HG03039 (cell line): ENCODE results near the gene ANKS1A.
A peak's percentile ranks its signal among the peaks of the same experiment; 100 is the strongest.
"Not testable (repeated sequence)": the region's sequence is repeated elsewhere in the genome, so short reads cannot be mapped to it uniquely, and the experiment has no call there.

Experiments
- ATAC-seq: cut with Tn5 transposase; IDR thresholded peaks from one replicate; pipeline ENCODE4 v1.9.1; 2021; ENCODE audit warnings: mild to moderate bottlenecking, moderate library complexity; ENCODE audit not compliant: unreplicated experiment

Gene ANKS1A, protein sequence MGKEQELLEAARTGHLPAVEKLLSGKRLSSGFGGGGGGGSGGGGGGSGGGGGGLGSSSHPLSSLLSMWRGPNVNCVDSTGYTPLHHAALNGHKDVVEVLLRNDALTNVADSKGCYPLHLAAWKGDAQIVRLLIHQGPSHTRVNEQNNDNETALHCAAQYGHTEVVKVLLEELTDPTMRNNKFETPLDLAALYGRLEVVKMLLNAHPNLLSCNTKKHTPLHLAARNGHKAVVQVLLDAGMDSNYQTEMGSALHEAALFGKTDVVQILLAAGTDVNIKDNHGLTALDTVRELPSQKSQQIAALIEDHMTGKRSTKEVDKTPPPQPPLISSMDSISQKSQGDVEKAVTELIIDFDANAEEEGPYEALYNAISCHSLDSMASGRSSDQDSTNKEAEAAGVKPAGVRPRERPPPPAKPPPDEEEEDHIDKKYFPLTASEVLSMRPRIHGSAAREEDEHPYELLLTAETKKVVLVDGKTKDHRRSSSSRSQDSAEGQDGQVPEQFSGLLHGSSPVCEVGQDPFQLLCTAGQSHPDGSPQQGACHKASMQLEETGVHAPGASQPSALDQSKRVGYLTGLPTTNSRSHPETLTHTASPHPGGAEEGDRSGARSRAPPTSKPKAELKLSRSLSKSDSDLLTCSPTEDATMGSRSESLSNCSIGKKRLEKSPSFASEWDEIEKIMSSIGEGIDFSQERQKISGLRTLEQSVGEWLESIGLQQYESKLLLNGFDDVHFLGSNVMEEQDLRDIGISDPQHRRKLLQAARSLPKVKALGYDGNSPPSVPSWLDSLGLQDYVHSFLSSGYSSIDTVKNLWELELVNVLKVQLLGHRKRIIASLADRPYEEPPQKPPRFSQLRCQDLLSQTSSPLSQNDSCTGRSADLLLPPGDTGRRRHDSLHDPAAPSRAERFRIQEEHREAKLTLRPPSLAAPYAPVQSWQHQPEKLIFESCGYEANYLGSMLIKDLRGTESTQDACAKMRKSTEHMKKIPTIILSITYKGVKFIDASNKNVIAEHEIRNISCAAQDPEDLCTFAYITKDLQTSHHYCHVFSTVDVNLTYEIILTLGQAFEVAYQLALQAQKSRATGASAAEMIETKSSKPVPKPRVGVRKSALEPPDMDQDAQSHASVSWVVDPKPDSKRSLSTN

DNA sequence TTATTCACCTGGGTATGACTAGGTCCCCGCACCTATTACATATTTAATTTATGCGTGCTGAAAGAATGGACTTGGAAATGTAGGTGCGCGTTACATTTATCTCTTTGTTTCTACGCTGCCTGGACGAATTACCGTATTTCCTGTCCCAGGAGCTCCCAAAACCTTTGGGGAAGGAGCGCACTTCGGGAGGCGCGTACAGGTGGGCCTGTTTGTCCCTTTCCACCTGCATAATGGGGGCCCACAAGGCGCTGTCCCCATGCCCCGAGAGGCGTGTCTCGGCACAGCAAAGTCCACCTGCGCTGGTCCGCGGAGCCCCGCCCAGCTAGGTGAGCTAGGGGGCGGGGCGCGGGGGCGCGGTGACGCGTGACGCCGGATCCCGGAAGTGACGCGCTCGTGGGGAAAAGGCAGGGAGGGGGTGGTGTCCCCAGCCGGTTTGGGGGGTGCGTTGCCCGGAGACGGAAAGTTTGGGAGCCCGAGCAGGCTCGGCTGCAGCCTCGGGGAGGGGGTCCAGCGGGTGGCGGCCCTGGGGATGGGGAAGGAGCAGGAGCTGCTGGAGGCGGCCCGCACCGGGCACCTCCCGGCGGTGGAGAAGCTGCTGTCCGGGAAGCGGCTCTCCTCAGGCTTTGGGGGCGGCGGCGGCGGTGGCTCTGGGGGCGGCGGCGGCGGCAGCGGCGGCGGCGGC, at the start of gene ANKS1A:
Gene ANKS1A, plus strand, starts transcription at position 382 of the 682 bp plus-strand sequence. Its CDS starts 148 bp downstream, at position 530.
- ATAC-seq: peak; percentile 50

DNA sequence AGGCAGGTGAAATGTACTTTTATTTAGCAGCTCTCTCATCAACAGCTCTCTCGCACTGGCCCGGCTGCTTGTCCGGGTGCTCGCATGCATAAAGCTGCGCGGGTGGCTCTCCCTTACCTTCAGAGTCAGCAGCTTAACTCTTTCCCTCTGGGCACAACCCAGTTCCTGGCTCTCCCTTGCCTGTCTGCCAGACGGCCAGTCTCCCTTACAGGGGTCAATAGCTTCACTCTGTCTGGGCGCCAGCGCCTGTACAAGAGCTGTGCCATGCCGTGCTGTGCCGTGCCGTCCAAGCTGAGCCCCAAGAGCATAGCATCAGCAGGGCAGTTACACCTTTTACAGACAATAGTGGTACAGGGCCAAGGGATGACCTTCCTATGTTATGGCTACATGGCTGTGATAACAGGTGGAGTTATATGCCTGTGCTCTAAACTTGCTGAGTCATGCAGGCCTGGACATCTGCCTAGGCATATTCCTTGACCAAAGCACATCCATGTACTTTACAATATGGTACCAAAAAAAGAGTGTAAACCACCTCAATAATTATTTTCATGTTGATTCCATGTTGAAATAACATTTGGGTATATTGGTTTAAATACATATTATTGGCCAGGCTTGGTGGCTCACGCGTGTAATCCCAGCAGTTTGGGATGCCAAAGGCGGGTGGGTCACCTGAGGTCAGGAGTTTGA, 49.2 kb upstream of the ANKS1A start:
- ATAC-seq: no peak

DNA sequence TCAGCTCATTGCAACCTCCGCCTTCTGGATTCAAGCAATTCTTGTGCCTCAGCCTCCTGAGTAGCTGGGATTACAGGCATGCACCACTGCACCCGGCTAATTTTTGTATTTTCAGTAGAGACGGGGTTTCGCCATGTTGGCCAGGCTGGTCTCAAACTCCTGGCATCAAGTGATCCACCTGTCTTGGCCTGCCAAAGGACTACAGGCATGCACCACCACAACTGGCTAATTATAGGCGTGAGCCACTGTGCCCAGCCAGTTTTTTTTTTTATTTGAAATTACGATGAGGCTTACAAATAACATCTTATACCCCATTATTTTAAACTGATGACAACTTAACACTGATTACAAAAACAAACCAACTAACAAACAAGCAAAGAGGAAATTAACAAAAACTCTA, 40.0 kb upstream of the ANKS1A start:
- ATAC-seq: not testable (repeated sequence)

DNA sequence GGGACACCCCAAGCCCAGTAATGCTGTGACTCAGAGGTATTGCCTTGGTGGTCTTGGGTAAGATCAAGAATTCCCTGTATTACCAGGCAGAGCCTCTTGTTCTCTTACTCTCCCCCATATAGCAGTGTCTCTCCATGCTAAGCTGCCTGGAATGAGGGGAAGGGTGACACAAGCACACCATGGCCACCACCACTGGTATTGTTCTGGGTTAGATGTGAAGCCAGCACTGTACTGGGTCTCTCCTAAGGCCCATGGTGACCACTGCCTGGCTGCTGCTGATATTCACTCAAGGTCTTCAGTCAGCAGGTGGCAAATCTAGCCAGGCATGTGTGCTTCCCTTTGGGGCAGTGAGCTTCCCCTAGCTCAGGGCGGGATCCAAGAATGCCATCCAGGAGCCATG, 37.7 kb upstream of the ANKS1A start:
- no peak for ATAC-seq

DNA sequence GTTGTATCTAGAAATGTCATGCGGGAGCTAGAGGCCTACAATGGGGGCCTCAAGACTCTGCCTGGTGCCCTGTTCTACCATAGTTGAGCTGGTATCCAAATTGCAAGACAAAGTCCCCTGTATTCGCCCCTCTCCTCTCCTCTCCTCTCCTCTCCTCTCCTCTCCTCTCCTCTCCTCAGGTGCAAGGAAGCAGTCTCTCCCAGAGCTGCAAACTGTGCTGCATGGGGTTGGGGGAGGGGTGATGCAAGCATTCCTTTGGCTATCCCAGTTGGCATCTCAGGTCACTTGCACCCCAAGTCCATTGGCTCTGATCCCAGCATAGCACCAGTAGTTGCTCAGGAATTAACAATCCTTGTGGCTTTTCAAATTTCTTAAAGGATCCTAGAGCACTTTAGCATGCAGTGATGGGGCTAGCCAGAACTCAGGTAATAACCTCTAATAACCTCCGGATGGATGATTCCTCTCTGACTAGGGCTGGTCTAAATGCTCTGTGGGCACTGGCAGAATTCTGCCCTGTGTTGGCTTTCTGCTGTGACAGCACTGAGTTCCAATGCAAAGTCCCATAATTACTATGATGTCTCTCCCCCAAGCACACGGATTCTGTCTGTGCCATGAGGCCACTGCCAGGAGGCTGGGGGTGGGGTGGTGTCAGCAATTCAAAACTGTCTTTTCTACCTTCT, 36.5 kb upstream of the ANKS1A start:
- ATAC-seq: no peak

DNA sequence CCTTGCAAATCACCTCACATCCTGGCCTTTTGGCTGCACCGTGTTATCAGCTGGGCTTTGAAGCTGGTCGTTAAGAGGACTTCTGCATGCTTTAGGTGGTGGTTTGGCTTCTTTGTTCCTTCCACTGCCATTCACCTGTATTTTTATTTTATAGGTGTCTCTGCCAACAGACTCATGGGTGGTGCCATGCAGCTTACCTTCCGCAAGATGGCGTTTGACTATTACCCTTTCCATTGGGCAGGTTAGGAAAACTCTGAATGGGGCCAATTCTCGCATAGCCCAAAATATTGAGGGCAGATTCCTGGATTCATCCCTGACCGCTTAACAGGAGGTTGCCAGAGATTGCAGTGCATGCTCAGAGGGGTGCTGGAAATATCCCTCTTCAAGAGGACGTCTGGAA, 33.6 kb upstream of the ANKS1A start:
- no peak for ATAC-seq

DNA sequence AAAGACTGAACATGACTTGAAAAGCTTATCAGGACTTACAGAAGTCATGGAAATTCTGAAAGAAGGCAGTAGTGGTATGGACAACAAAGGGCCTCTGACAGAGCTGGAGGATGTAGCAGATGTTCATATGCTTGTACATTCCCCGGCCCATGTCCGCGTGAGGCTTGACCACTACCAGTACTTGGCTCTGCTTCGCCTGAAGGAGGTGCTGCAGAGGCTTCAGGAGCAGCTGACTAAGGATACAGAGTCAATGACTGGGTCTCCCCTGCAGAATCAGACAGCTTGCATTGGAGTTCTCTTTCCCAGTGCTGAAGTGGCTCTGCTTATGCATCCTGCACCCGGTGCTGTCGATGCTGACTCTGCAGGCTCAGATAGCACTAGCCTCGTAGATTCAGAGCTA, 30.4 kb upstream of the ANKS1A start:
- no peak for ATAC-seq

DNA sequence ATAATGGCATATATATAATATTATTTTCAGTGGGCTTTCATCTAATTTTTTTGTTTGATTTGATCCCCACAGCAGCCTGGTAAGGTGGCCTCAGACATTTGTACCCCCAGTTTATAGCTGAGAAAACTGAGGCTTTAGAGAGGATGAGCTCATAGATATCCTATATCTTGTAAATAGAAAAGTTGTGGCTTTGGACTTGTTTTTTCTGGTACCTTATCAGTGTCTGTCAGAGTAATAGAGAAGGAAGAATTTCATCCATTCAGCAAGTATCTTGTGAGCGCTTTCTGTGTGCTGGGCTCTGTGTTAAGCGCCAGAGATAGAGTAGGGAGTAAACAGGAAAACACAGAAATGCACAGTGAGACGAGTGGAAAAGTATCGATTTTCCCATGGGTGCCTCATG, 29.1 kb upstream of the ANKS1A start:
- ATAC-seq: no peak

DNA sequence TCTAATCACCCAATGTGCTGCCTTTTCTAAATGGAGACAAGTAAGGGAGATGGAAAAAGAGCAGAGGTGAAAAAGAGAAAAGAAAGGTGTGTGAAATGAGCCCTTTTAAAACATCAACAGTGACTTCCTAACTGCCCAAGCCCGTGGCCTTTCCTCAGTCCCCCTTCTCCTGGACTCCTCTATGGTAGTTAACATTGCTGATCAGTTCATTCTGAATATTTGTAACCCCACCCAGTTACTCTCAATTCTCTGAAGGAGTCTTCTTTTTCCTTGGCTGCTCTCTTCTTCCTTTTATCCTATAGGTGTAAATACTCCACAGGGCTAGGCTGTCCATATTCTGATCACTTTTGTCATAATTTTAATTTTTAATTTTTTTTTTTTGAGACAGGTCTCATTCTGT, 28.3 kb upstream of the ANKS1A start:
- no peak for ATAC-seq

DNA sequence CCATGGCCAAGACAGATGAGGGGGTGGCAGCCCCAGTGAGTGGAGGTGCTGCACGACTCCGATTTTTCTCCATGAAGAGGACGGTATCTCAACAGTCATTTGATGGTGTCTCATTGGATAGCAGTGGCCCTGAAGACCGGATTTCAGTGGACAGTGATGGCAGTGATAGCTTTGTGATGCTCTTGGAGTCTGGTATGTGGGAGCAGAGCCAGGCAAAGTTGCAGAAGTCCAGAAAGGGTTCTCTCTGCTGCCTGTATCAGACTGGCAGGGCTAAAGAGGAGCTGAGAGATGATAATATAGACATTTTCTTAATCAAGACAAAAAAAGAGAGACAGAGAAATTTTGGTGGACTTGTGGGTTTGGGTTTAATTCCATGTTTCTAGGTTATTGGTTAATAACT, 25.0 kb upstream of the ANKS1A start:
- no peak for ATAC-seq

DNA sequence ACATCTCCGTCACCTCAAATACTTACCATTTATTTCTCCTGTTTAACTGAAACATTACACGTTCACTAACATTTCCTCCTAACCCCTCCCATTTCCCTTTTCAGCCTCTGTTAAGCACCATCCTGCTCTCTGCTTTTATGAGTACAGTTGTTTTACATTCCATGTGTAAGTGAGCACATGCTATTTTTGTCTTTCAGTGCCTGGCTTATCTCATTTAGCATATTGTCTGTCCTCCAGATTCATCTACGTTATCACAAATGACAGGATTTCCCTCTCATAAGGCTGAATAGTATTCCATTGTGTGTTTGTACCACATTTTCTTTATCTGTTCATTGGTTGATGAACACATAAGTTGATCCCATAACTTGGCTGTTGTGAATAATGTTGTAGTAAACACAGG, 23.9 kb upstream of the ANKS1A start:
- no peak for ATAC-seq

DNA sequence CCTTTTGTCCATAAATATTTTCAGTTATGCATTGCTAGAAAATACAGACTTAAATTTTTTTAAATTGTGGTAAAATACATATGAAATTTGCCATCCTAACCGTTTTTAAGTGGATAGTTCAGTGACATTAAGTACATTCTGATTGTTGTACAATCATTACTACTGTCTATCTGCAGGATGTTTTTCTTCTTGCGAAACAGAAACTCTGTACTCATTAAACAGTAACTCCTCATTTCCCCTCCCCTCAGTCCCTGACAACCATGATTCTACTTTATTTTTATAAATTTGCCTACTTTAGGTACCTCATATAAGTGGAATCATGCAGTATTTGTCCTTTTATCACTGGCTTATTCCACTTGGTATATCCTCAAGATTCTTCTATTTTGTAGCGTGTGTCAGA, 22.5 kb upstream of the ANKS1A start:
- no peak for ATAC-seq

DNA sequence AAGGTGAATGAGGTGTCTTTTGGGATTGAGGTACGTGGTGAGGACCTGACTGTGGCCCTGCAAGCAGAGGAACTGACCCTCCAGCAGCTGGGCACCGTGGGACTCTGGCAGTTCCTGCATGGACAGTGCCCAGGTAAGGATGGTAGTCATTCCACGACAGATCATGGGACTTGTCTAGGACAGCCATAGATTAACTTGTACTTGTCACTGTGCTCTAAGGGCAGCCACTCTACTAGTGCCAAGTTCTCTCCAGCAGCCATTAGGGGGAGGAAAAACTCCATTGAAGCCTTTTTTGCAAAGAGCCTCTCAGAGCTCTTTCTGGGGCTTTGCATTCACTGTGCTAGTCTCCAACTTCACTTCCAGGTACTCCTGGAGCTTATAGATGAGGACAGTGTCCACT, 21.6 kb upstream of the ANKS1A start:
- ATAC-seq: no peak

DNA sequence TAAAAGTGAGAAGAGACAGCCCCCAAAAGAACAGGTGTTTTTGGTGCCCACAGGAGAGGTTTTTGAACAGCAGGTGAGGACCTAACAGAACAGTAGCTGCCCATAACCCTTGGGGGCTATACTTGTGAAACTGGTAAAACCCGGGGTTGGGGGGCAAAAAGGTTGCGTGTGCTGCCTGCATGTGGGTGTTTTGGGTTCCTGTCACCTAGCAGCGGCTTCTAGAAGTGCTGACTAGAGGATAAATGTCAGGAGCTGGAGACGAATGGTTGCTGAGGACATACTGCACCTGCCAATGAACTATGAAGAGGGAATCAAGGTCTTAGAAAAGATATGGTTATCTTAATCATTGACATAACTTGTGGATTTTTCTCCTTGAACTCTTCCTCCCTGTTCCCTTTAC, 17.2 kb upstream of the ANKS1A start:
- ATAC-seq: no peak

DNA sequence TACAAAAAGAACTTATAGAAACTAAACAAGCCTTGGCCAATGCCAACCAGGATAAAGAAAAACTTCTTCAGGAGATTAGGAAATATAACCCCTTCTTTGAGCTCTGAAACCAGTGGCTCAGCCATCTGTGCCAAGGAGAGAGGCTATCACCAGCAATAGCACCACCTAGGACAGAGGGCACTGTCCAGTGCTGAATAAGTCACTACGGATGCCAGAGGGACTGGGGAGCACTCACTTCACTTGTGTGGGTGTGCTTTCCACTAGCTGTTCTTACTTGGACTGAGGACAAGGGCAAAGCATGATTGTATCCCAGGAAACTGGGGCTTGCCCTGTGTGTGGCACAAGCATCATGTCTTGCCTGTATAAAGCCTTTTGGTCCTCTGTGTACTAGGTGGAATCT, 16.7 kb upstream of the ANKS1A start:
- no peak for ATAC-seq

DNA sequence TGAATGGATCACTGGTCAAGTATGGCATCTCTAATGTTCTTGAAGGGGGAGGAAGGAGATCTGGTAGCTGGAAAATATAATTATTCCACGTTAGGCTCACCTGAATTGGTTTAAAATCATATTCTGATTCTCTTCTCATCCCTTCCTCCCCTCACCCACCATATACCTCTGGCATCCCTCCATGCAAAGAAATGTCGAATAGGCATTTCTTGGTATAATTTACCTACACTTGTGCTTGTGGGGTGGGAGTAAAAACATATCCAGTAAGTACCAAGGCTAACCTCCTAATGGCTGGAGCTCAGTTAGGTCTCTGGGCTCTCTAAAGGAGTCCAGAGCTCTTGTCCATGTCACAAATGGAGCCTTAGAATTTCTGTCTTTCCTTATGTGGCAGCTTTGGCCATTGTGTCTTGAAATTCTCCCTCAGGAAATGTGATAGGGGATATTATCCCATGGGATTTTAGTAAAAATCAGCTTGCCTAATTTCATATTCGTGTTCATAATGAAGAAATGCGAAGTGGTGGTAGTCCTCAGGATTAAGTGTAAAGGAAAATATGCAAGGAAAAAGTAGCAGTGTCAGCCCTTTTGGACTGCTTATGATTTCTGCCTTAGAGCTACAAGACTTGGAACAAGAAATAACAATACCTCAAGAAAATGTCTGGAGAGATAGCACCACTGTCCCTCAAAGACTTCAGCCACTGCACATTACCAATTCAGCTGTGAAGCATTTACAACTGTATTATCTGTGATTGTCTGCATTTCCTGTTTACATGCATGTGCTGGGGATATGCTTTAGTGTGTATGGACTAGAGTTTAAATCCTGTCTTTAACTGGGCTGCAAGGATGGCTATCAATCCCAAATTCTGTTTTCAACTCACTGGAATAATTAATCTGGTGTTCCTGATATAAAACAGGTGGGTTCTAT, 13.5 kb upstream of the ANKS1A start:
- no peak for ATAC-seq

DNA sequence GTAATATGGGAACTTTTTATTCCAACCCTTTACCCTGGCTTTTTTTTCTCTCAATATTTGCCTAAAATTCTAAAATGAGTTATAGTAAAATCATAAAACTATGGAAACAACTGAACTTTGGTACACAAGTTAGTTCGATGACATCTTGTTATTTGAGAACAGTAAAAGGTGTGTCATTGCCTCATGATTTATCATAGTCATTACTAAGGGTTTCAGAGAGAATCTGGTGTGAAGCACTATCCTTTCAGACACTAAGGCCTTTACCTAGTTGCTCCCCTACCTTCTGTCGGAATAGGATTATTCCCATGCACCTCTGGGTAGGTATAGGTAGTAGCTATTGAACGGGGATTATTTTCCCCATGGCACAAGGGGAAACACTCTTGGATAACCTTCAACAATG, 12.6 kb upstream of the ANKS1A start:
- no peak for ATAC-seq

DNA sequence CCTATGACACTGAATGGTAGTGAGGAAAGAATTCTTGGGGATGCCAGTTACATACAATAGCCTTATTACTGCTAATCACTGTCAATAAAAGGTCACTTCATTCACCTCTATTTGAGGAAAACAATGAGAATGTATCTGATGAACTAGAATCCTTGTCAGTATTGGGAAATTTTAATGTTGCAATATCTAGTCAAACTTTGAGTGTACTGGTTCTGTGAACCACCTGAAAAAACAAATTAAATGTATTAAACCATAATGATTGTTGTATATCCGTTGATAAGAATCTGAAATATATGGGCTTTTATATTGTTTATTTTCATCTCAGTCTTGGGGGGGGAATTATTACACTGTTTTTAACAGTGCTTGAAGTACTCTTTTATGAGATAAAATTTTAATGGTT, 11.8 kb upstream of the ANKS1A start:
- ATAC-seq: no peak
